Lower leg skin (tissue), 3 donors: ENCODE results near the gene PIAS4.

Experiments
- CTCF ChIP-seq, 3 donors: fragments of 450-650 bp; IDR thresholded peaks; one replicate each; pipeline ENCODE4 v1.5.1; 2016; ENCODE audit warnings: antibody characterized with exemption in 3 of 3, mild to moderate bottlenecking in 3 of 3, moderate library complexity in 2 of 3
- POLR2A ChIP-seq, 2 donors: fragments of 450-650 bp; IDR thresholded peaks; one replicate each; pipeline ENCODE4 v1.6.1; 2016 to 2017; ENCODE audit warnings: antibody characterized with exemption in 2 of 2, mild to moderate bottlenecking in 1 of 2, moderate library complexity in 1 of 2

- no peak for TF ChIP-seq CTCF (IDR thresholded peaks at IDR 0.05)
- TF ChIP-seq POLR2A (IDR thresholded peaks at IDR 0.05) = no peak
Measured at GRCh38 chr19:4016903-4017638, 9.5 kb downstream of the PIAS4 start.
